Stimulated activated CD4-positive, alpha-beta T cell treated with anti-CD3 and anti-CD28 coated beads, TNF-alpha, amount 100 ng/mL, for 48 hours (primary cell): ENCODE data around the gene CCL17.
A peak's percentile ranks its signal among the peaks of the same experiment; 100 is the strongest.
"Not testable (repeated sequence)": the region's sequence is repeated elsewhere in the genome, so short reads cannot be mapped to it uniquely, and the experiment has no call there.

Experiments
- DNase-seq, 3 donors: peaks; one replicate each; pipeline ENCODE4 v3.0.0-alpha.2; 2020; ENCODE audit warnings: low read depth in 3 of 3

CCL17 gene

GRCh38 chr16:57430955-57431354 lies 26.4 kb downstream of the CCL17 start:
- no peak for DNase-seq

GRCh38 chr16:57432505-57432904 lies 27.9 kb downstream of the CCL17 start:
- DNase-seq: no peak

GRCh38 chr16:57432989-57433388 lies 28.4 kb downstream of the CCL17 start:
- DNase-seq: no peak

- no peak for DNase-seq
Observed at GRCh38 chr16:57434003-57434402, 29.4 kb downstream of the CCL17 start.

GRCh38 chr16:57435838-57436237 lies 31.3 kb downstream of the CCL17 start:
- DNase-seq: no peak

- not testable (repeated sequence) for DNase-seq
Observed at GRCh38 chr16:57439947-57440346, 35.4 kb downstream of the CCL17 start.

GRCh38 chr16:57440551-57440950 lies 36.0 kb downstream of the CCL17 start:
- DNase-seq: not testable (repeated sequence)

GRCh38 chr16:57444711-57445110 lies 40.1 kb downstream of the CCL17 start:
- no peak for DNase-seq

GRCh38 chr16:57445510-57445909 lies 40.9 kb downstream of the CCL17 start:
- DNase-seq: no peak

- peak in 2 of 3 donors; percentile 4 to 5 for DNase-seq
Observed at GRCh38 chr16:57446531-57447185, 42.1 kb downstream of the CCL17 start.

- DNase-seq: peak; percentile 86 to 90 (median 89)
Observed at GRCh38 chr16:57447186-57447962, 42.8 kb downstream of the CCL17 start, which contains the start of the genes CIAPIN1 and COQ9. Gene CIAPIN1 (minus strand): TSS chr16:57447385. CDS start chr16:57440928, 6,457 bp downstream. Gene COQ9 (plus strand): TSS chr16:57447479. CDS start chr16:57447506, 27 bp downstream.

- no peak for DNase-seq
Observed at GRCh38 chr16:57452021-57452420, 47.5 kb downstream of the CCL17 start.

- DNase-seq: peak; percentile 85 to 92 (median 88)
Observed at GRCh38 chr16:57462209-57462977, 57.8 kb downstream of the CCL17 start, which contains the start of gene POLR2C. Gene POLR2C (plus strand): TSS chr16:57462679. CDS start chr16:57462725, 46 bp downstream.

- DNase-seq: no peak
Observed at GRCh38 chr16:57462978-57463362, 58.4 kb downstream of the CCL17 start.

- no peak for DNase-seq
Observed at GRCh38 chr16:57464523-57464922, 60.0 kb downstream of the CCL17 start.
